SK-N-MC (cell line): ENCODE results near the gene ARHGEF26.

Experiments used
- DNase-seq: peaks from one replicate; pipeline ENCODE4 v3.0.0-alpha.2; 2011; ENCODE audit warnings: low read depth, low spot score
- H3K27ac ChIP-seq: fragments of 200-600 bp; sonication (generic); 2 replicates; pipeline ENCODE4 v1.5.1; 2016; ENCODE audit warnings: mixed run types
- H3K36me3 ChIP-seq: fragments of 200-600 bp; sonication (generic); 2 replicates; pipeline ENCODE4 v1.6.1; 2017; ENCODE audit warnings: antibody characterized with exemption, low read length, mixed read lengths; ENCODE audit not compliant: insufficient read depth
- H3K4me3 ChIP-seq: fragments of 200-600 bp; sonication (generic); 2 replicates; pipeline ENCODE4 v1.5.1; 2016
- H3K9ac ChIP-seq: fragments of 200-600 bp; sonication (generic); 2 replicates; pipeline ENCODE4 v1.8.0; 2017; ENCODE audit warnings: mixed run types, mixed read lengths; ENCODE audit not compliant: insufficient read length
- H3K9me3 ChIP-seq: fragments of 200-600 bp; sonication (generic); 2 replicates; pipeline ENCODE4 v1.6.1; 2017; ENCODE audit warnings: low read depth, mild to moderate bottlenecking, antibody characterized with exemption, low read length, moderate library complexity, mixed read lengths
- EZH2 ChIP-seq: fragments of 200-600 bp; sonication (generic); IDR thresholded peaks from one replicate; pipeline ENCODE4 v1.6.1; 2017; ENCODE audit warnings: antibody characterized with exemption
- FOXP2 ChIP-seq: optimal IDR thresholded peaks from 2 replicates; pipeline ENCODE3; 2011; ENCODE audit warnings: mild to moderate bottlenecking, moderate library complexity; ENCODE audit not compliant: insufficient read depth; ENCODE audit errors: extremely low read length, control extremely low read depth
- POLR2AphosphoS5 ChIP-seq: IDR thresholded peaks from 2 replicates; pipeline ENCODE4 v1.6.1; 2012; ENCODE audit warnings: mild to moderate bottlenecking, low read depth, low read length, borderline replicate concordance

Gene ARHGEF26

DNA sequence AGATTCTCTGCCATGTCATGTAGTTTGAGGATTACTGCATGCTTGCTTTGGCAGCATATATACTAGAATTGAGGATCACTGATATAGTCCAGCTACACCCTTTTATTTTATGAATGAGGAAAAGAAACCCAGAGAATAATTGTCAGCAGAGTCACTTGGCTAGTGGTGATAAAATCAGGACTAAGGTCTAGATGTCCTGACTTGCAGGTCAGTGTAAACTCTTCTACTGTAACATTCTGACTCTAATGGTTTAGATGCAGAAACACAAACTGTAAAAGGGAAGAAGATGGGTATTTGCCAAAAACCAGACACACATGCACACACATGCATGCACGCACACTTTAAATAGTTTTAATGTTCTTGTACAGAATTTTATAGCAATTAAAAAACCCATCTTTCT lies 97.5 kb downstream of the ARHGEF26 start:
- TF ChIP-seq POLR2AphosphoS5 (no peak), FOXP2 (no peak), EZH2 (no peak)
- H3K9me3 ChIP-seq, result no peaks in the 10 kb centered on the region
- no peak for DNase-seq
- no peak overlapping the region for H3K27ac ChIP-seq
- H3K36me3 ChIP-seq, result 0 out of 2 replicates have a peak, but pooled peaks cover 6% of the 10 kb centered on the region
- H3K4me3 ChIP-seq, result no peak overlapping the region
- H3K9ac ChIP-seq, result no peak overlapping the region

- Histone ChIP-seq H3K9me3 (no peaks in the 10 kb centered on the region), H3K27ac (no peak overlapping the region), H3K36me3 (0 out of 2 replicates have a peak, but pooled peaks cover 6% of the 10 kb centered on the region), H3K9ac (no peak overlapping the region), H3K4me3 (no peak overlapping the region)
- DNase-seq, result no peak
- no peak for TF ChIP-seq POLR2AphosphoS5
- no peak for TF ChIP-seq FOXP2
- no peak for TF ChIP-seq EZH2
Observed at GRCh38 chr3:154220462-154220861, 99.3 kb downstream of the ARHGEF26 start.

GRCh38 chr3:154223519-154223918 lies 102.3 kb downstream of the ARHGEF26 start:
- TF ChIP-seq FOXP2 (no peak), EZH2 (no peak), POLR2AphosphoS5 (no peak)

DNA sequence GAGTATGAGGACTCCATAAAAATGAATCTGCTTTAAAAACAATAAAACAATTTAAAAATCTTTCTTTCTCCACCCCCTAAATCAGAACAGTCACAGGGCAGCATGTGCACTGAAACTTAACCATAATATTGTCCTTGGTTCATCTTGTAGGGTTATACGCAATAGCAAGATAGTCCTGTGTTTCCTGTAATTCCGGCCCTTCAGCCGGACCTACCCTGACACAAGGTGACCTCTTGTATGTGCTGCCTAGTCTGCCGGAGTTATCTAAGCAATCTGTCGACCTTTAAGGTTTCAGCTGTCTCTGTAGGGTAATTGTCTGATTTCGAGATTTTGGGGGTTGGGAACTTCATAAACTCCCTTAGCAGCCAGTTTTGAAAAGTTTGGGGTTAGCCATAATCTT lies 103.2 kb downstream of the ARHGEF26 start:
- Histone ChIP-seq H3K27ac (no peak overlapping the region), H3K9me3 (no peaks in the 10 kb centered on the region), H3K36me3 (no peaks in the 10 kb centered on the region; the same call in 1 of the 2 replicates), H3K4me3 (no peak overlapping the region), H3K9ac (no peak overlapping the region)
- TF ChIP-seq EZH2, result no peak
- no peak for TF ChIP-seq POLR2AphosphoS5
- TF ChIP-seq FOXP2, result no peak
- DNase-seq, result no peak

More at GRCh38 chr3:154223519-154223918, 102.3 kb downstream of the ARHGEF26 start:
- Histone ChIP-seq H3K4me3 (no peak overlapping the region), H3K27ac (no peak overlapping the region), H3K9ac (no peak overlapping the region), H3K9me3 (no peaks in the 10 kb centered on the region), H3K36me3 (no peaks in the 10 kb centered on the region; the same call in 1 of the 2 replicates)
- no peak for DNase-seq

- DNase-seq, result no peak
- no peaks in the 10 kb centered on the region; the same call in 1 of the 2 replicates for H3K36me3 ChIP-seq
- no peaks in the 10 kb centered on the region for H3K9me3 ChIP-seq
- H3K4me3 ChIP-seq, result no peak overlapping the region
- H3K9ac ChIP-seq, result no peak overlapping the region
- H3K27ac ChIP-seq, result no peak overlapping the region
- no peak for TF ChIP-seq EZH2
- no peak for TF ChIP-seq POLR2AphosphoS5
- no peak for TF ChIP-seq FOXP2
Observed at GRCh38 chr3:154224866-154225265, 103.7 kb downstream of the ARHGEF26 start.

- H3K9me3 ChIP-seq, result no peaks in the 10 kb centered on the region
- no peaks in the 10 kb centered on the region; the same call in 1 of the 2 replicates for H3K36me3 ChIP-seq
- DNase-seq, result no peak
- H3K4me3 ChIP-seq, result no peak overlapping the region
- TF ChIP-seq POLR2AphosphoS5, result no peak
- TF ChIP-seq EZH2, result no peak
- TF ChIP-seq FOXP2, result no peak
- H3K27ac ChIP-seq, result no peak overlapping the region
- no peak overlapping the region for H3K9ac ChIP-seq
Observed at GRCh38 chr3:154225536-154225935, 104.3 kb downstream of the ARHGEF26 start.

GRCh38 chr3:154227531-154227930 lies 106.3 kb downstream of the ARHGEF26 start:
- no peak for TF ChIP-seq FOXP2
- TF ChIP-seq POLR2AphosphoS5, result no peak

DNA sequence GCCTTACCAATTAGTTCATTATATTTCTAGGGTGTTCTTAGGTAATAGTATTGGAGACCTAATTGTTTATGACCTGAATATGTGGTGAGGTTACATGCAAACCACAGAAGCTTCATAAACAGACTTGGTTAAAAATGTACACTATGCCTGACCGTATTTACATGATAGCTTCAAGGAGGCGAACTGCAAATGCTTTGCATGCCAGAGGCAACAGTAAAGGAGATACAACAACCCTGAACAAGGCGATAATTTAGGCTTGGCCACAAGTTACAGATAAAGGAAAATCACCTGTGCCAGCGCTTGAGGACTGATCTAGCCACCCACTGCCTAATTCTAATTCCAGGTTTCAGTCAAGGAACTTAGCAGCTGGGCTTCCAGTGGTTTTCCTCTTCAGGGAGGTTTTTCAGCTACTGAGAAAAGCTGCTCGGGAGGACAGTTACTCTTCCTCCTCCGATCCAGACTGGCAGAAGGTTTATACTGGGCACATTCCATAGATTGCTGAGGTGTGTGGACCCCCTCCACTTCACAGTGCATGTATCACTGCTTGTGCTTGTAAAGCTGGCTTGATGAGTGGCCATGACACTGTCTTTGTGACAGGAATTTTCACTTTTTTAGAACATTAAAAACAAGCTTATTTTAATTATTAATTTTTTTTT lies 107.5 kb downstream of the ARHGEF26 start:
- Histone ChIP-seq H3K4me3 (no peak overlapping the region), H3K9me3 (no peaks in the 10 kb centered on the region), H3K36me3 (no peaks in the 10 kb centered on the region; the same call in 1 of the 2 replicates), H3K9ac (no peak overlapping the region), H3K27ac (no peak overlapping the region)
- TF ChIP-seq EZH2, result no peak
- no peak for TF ChIP-seq POLR2AphosphoS5
- no peak for TF ChIP-seq FOXP2
- DNase-seq, result no peak

More at GRCh38 chr3:154227531-154227930, 106.3 kb downstream of the ARHGEF26 start:
- Histone ChIP-seq H3K27ac (no peak overlapping the region), H3K9me3 (no peaks in the 10 kb centered on the region), H3K4me3 (no peak overlapping the region), H3K36me3 (no peaks in the 10 kb centered on the region; the same call in 1 of the 2 replicates), H3K9ac (no peak overlapping the region)
- DNase-seq, result no peak
